AG09309 (cell line): ENCODE measurements around the gene SFXN2.
"Not testable (repeated sequence)": the region's sequence is repeated elsewhere in the genome, so short reads cannot be mapped to it uniquely, and the experiment has no call there.

Source experiments
- DNase-seq: peaks from one replicate; pipeline ENCODE4 v3.0.0-alpha.2; 2010; ENCODE audit warnings: low read depth
- H3K4me3 ChIP-seq: 2 replicates; pipeline ENCODE4 v1.5.1; 2011; ENCODE audit warnings: mild to moderate bottlenecking, low read depth, low read length, moderate library complexity; ENCODE audit not compliant: control insufficient read depth
- CTCF ChIP-seq: IDR thresholded peaks from 2 replicates; pipeline ENCODE4 v1.5.1; 2011; ENCODE audit warnings: mild to moderate bottlenecking, low read depth, low read length, inconsistent platforms; ENCODE audit not compliant: insufficient read depth, control insufficient read depth; ENCODE audit errors: missing control alignments

Gene SFXN2

GRCh38 chr10:102731222-102731800 lies 16.9 kb downstream of the SFXN2 start:
- no peak for DNase-seq
- H3K4me3 ChIP-seq: no peak overlapping the region
- no peak for TF ChIP-seq CTCF

GRCh38 chr10:102732661-102733060 lies 18.2 kb downstream of the SFXN2 start:
- no peak overlapping the region for H3K4me3 ChIP-seq
- TF ChIP-seq CTCF: no peak
- no peak for DNase-seq

- no peak overlapping the region for H3K4me3 ChIP-seq
- TF ChIP-seq CTCF: no peak
- no peak for DNase-seq
Measured at GRCh38 chr10:102735065-102735562, 20.7 kb downstream of the SFXN2 start.

- no peak overlapping the region for H3K4me3 ChIP-seq
- TF ChIP-seq CTCF: no peak
- DNase-seq: no peak
Measured at GRCh38 chr10:102738692-102739121, 24.3 kb downstream of the SFXN2 start.

GRCh38 chr10:102740229-102740628 lies 25.8 kb downstream of the SFXN2 start:
- DNase-seq: no peak
- H3K4me3 ChIP-seq: no peak overlapping the region
- no peak for TF ChIP-seq CTCF

GRCh38 chr10:102741726-102742237 lies 27.3 kb downstream of the SFXN2 start:
- no peak for TF ChIP-seq CTCF
- H3K4me3 ChIP-seq: no peak overlapping the region
- no peak for DNase-seq

- H3K4me3 ChIP-seq, DNase-seq: not testable (repeated sequence)
Measured at GRCh38 chr10:102742313-102742712, 27.9 kb downstream of the SFXN2 start.
